ENCODE data around the gene P3H2. TPM values are rescaled to one million over a fixed set of nuclear protein-coding genes. Genes with fewer than 3 reads are reported as not detected.

The P3H2 gene
- total RNA-seq, 1 experiment from 2014 or later, result 82.2 TPM

GRCh38 chr3:189937302-189938127 is 183.2 kb downstream of the P3H2 start:
- Histone ChIP-seq H3K36me3 (ENCODE audit: control insufficient read depth, insufficient read depth, low read length) (no peaks in the 10 kb centered on the region), H3K27ac (ENCODE audit: low read length) (peak overlapping the region; percentile 24; the same call in 1 of the 2 replicates), H3K27me3 (ENCODE audit: control insufficient read depth, insufficient read depth, low read length) (no peaks in the 10 kb centered on the region), H3K9me3 (ENCODE audit: control insufficient read depth, insufficient read depth, low read depth, low read length) (no peaks in the 10 kb centered on the region), H3K4me3 (ENCODE audit: low read depth in 2 of 2, low read length in 2 of 2) (no peak overlapping the region), H3K4me1 (ENCODE audit: control insufficient read depth, insufficient read depth, low read length) (peaks cover 5% of the 10 kb centered on the region)
- ATAC-seq (peak; percentile 93), DNase-seq (ENCODE audit: low read depth, low spot score) (peak; percentile 100)
- ChIA-PET CTCF (no interaction called here), POLR2A (no interaction called here)
- no TSS peak for BruUV-seq (replicated peaks)
- intact Hi-C loops (cut with micrococcal nuclease; ENCODE audit: unreplicated experiment), result no loop called here
- TF ChIP-seq SIN3A (IDR thresholded peaks at IDR 0.05; ENCODE audit: borderline replicate concordance, insufficient read depth, low read depth, low read length) (no peak), POLR2AphosphoS5 (IDR thresholded peaks at IDR 0.05; ENCODE audit: low read depth, low read length) (peak; percentile 41; the same call in 1 of the 2 replicates)
- in situ Hi-C loops (cut with HindIII; ENCODE audit: low pct_unique_long_range_greater_than_20kb, low sequenced_read_pairs), result no loop called here

GRCh38 chr3:189936201-189936945 is 184.3 kb downstream of the P3H2 start:
- Histone ChIP-seq H3K27ac (ENCODE audit: low read length) (no peak overlapping the region), H3K9me3 (ENCODE audit: control insufficient read depth, insufficient read depth, low read depth, low read length) (no peaks in the 10 kb centered on the region), H3K4me3 (ENCODE audit: low read depth in 2 of 2, low read length in 2 of 2) (no peak overlapping the region), H3K27me3 (ENCODE audit: control insufficient read depth, insufficient read depth, low read length) (no peaks in the 10 kb centered on the region), H3K4me1 (ENCODE audit: control insufficient read depth, insufficient read depth, low read length) (peaks cover 3% of the 10 kb centered on the region), H3K36me3 (ENCODE audit: control insufficient read depth, insufficient read depth, low read length) (no peaks in the 10 kb centered on the region)
- no TSS peak for BruUV-seq (replicated peaks)
- DNase-seq (ENCODE audit: low read depth, low spot score) (no peak), ATAC-seq (no peak)
- ChIA-PET POLR2A (no interaction called here), CTCF (interaction anchor here (0.6 kb wide), 1 partner anchor 25 kb away, joined by 3 read pairs; no protein-coding TSS in a partner anchor)
- intact Hi-C loops (cut with micrococcal nuclease; ENCODE audit: unreplicated experiment) (no loop called here), in situ Hi-C loops (cut with HindIII; ENCODE audit: low pct_unique_long_range_greater_than_20kb, low sequenced_read_pairs) (no loop called here)
- TF ChIP-seq TCF7L2 (IDR thresholded peaks at IDR 0.05; ENCODE audit: low read depth, low read length) (no peak), POLR2AphosphoS5 (IDR thresholded peaks at IDR 0.05; ENCODE audit: low read depth, low read length) (no peak), CTCF (IDR thresholded peaks at IDR 0.05) (no peak), REST (IDR thresholded peaks at IDR 0.05; ENCODE audit: insufficient read depth in 1 of 2, low read depth in 2 of 2, low read length in 1 of 2) (no peak), SIN3A (IDR thresholded peaks at IDR 0.05; ENCODE audit: borderline replicate concordance, insufficient read depth, low read depth, low read length) (no peak)

Data from Panc1 (cell line).